H1 (cell line): ENCODE data around the gene CERS3. TPM values are rescaled to one million over a fixed set of nuclear protein-coding genes. Genes with fewer than 3 reads are reported as not detected.

ENCODE experiments used
- ATF3 ChIP-seq: IDR thresholded peaks from 2 replicates; pipeline ENCODE4 v1.6.1; 2011; ENCODE audit warnings: low read depth, mild to moderate bottlenecking, low read length; ENCODE audit not compliant: insufficient read depth
- CHD7 ChIP-seq: fragments of 300-600 bp; sonication (generic); IDR thresholded peaks from 2 replicates; pipeline ENCODE4 v1.7.1; 2012; ENCODE audit warnings: low read length, moderate library complexity, mild to moderate bottlenecking, inconsistent platforms; ENCODE audit not compliant: insufficient replicate concordance
- JUND ChIP-seq: IDR thresholded peaks from 2 replicates; pipeline ENCODE4 v1.6.1; 2011; ENCODE audit warnings: mild to moderate bottlenecking, improper control_type of control experiment, low read length
- KDM5A ChIP-seq: fragments of 200-600 bp; IDR thresholded peaks from 2 replicates; pipeline ENCODE4 v1.7.1; 2012; ENCODE audit warnings: mild to moderate bottlenecking, low read length, inconsistent platforms, mixed read lengths
- POU5F1 ChIP-seq: IDR thresholded peaks from 2 replicates; pipeline ENCODE4 v1.6.1; 2011; ENCODE audit warnings: low read depth, mild to moderate bottlenecking, low read length, moderate library complexity
- RBBP5 ChIP-seq: IDR thresholded peaks from 2 replicates; pipeline ENCODE4 v1.7.1; 2012; ENCODE audit warnings: low read depth, mild to moderate bottlenecking, inconsistent platforms, low read length, moderate library complexity, borderline replicate concordance
- RFX5 ChIP-seq: IDR thresholded peaks from 2 replicates; pipeline ENCODE4 v1.6.1; 2011; ENCODE audit warnings: low read depth, low read length, improper control_type of control experiment, borderline replicate concordance
- RXRA ChIP-seq: IDR thresholded peaks from 2 replicates; pipeline ENCODE4 v1.6.1; 2011; ENCODE audit warnings: low read depth, mild to moderate bottlenecking, low read length, moderate library complexity; ENCODE audit not compliant: insufficient read depth
- SP2 ChIP-seq: IDR thresholded peaks from 2 replicates; pipeline ENCODE4 v1.6.1; 2012; ENCODE audit warnings: mild to moderate bottlenecking, low read length, inconsistent platforms
- ZNF274 ChIP-seq: IDR thresholded peaks from 2 replicates; pipeline ENCODE4 v1.7.0; 2012; ENCODE audit warnings: low read length, borderline replicate concordance; ENCODE audit errors: extremely low read depth
- polyA plus RNA-seq, 7 experiments: library from polyadenylated mRNA; depleted of rRNA in 3 of 7; stranded (reverse) in 5 of 7; unstranded in 2 of 7; fragments of >200 nt in 5 of 7; fragments of 200-250 nt in 2 of 7; gene quantifications; 1 replicate in 5 of 7; 2 replicates in 1 of 7; 4 replicates in 1 of 7; pipeline versions ENCODE4 v1.2.1 to v1.2.3, GENCODE V29; 2011 to 2013; ENCODE audit warnings: missing spikeins in 2 of 7, mixed read lengths in 2 of 7
- total RNA-seq: library from RNA; stranded (reverse); fragmentation: NEBNext Ultra II Directional; extraction: Animal tissue kit (Norgen Biotek cat#: 25700); gene quantifications from 2 replicates; pipeline ENCODE4 v1.2.1, GENCODE V29; 2021

Gene CERS3
- total and polyA plus RNA-seq, 2 of the 8 experiments (the other 6 are each of a cell fraction or from before 2014, with no cell fraction given): 0.62 TPM; not detected in 1

- TF ChIP-seq ZNF274 (no peak), JUND (no peak), RBBP5 (no peak), KDM5A (no peak), RFX5 (no peak), ATF3 (no peak), RXRA (no peak), CHD7 (no peak), SP2 (no peak), POU5F1 (no peak)
These were observed 67.7 kb downstream of the CERS3 start (continued) for GRCh38 chr15:100461049-100461448.
